Activated CD4-positive, alpha-beta T cell treated with anti-CD3 and anti-CD28 coated beads, Interleukin-2, amount 50 U/mL, for 48 hours (primary cell): ENCODE data around the gene UBXN10.

Experiments used
- DNase-seq, 2 experiments: peaks; one replicate each; pipeline ENCODE4 v3.0.0-alpha.2; 2020

UBXN10 gene, protein sequence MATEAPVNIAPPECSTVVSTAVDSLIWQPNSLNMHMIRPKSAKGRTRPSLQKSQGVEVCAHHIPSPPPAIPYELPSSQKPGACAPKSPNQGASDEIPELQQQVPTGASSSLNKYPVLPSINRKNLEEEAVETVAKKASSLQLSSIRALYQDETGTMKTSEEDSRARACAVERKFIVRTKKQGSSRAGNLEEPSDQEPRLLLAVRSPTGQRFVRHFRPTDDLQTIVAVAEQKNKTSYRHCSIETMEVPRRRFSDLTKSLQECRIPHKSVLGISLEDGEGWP

DNA sequence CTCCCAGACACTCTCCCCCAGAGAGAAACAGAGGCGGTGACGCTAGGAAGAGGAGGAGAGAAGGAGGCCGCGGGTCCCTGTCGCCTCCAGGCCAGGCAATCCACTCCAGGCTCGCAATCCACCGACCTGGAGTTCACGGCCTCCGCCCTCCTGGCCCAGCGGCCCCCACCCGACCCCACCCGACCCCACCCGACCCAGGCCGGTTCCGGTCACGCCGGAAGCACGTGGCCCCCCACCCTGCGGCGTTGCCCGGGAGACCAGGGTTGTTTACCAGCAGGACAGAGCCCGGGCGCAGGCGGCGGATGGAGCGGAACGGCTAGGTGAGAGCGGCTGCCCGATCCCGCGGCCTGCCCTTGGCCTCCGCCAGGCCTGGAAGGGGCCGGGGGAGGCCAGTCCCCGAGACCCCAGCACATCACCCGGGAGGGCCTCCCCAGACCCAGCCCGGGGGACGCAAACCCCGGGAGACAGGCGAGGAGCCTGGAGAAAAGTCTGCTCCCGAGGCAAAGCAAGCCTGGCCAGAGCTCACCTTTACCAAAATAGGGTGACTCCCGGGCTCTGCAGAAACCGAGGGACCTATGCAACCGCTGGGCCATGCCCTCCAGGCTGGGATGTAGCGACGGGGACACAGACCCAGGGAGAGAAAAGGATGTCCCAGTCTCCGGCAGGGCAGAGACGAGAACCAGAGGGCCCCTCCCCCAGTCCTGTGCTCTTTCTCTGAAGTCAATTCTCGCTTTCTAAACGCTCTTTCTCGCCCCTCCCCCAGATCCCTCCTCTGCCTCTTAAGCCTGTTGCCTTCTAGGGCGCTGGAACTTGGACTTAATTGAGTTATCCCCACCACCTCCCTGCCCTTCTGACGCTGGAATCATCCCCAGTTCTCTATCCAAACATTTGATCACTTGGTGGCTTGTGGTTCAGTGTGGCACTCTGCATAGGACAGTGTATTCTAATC, at the start of gene UBXN10, which contains the start of gene PLA2G2C:
Gene UBXN10 (plus strand): TSS at position 263 of the 949 bp plus-strand sequence. CDS start 4,466 bp downstream, outside the sequence.
Gene PLA2G2C (minus strand): TSS at position 685 of the 949 bp plus-strand sequence. CDS start 9,155 bp downstream, outside the sequence.
- peak; percentile 77 to 86 for DNase-seq

DNA sequence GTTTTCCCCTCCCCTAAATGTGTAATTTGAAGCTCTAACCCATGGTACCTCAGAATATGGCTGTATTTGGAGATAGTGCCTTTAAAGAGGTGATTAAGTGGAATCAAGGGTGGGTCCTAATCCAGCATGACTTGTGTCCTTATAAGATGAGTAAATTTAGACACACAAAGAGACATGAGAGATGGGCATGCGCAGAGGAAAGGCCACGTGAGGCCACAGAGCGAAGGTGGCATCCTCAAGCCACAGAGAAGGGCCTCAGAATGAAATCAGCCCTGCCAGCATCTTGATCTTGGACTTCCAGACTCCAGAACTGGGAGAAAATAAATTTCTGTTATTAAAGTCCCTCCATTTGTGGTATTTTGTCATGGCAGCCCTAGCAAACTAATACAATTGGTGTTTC, 49.6 kb upstream of the UBXN10 start:
- DNase-seq, result no peak

DNA sequence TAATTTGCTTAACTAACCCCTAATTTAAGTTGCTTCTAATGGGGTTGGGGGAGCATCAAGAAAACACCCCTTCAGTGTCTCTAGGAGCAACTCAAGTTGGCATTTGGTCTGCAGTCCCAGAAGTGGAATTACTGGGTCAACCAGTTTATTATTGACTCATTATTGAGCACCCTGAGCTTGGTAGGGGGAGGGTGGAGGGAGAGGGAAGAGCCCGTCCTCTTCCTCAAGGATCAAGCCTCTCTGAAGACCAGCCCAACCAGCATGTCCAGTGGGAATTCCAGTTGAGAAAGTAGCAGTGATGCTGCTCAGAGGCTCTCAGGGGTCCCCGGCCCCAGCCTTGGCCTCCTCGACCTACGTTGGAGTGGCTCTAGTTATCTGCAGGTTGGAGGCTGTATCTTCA, 48.8 kb upstream of the UBXN10 start:
- DNase-seq, result no peak

DNA sequence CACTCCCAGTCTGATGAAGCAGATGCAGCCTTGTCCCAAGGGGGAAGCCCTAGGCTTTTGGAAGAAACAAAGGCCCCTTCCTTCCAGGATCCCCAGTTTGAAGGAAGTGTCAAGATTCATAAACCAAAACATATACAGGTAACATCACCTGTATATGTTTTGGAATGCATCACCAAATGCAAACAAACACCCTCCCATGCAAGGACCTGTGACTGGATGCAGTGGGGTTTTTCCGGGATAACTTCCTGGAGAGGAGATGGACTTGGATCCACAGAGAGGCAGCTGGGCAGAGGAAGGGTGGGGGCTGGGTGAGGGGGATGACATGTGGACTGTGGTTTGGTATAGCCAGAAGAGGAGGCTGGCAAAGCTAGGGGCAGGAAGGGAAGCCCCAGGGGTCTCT, 48.3 kb upstream of the UBXN10 start:
- DNase-seq, result no peak

DNA sequence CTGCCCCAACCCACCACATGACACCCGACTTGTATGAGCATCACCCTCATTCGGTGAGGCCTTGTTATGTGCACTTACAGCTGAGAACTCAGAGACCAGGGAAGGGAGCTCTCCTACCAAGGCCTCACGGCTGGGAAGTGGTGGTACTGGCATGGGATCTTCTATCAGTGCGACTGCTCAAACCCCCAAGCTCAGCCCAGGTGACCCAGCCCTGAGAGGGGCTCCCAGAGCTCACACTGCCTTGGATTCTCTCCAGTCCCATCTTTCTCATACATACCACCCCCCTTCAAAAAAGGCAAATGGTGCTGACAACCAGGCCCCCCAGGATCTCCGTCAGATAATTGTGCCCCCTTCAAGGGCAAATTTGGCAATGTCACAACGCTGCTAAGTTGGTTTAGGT, 47.5 kb upstream of the UBXN10 start:
- no peak for DNase-seq

DNA sequence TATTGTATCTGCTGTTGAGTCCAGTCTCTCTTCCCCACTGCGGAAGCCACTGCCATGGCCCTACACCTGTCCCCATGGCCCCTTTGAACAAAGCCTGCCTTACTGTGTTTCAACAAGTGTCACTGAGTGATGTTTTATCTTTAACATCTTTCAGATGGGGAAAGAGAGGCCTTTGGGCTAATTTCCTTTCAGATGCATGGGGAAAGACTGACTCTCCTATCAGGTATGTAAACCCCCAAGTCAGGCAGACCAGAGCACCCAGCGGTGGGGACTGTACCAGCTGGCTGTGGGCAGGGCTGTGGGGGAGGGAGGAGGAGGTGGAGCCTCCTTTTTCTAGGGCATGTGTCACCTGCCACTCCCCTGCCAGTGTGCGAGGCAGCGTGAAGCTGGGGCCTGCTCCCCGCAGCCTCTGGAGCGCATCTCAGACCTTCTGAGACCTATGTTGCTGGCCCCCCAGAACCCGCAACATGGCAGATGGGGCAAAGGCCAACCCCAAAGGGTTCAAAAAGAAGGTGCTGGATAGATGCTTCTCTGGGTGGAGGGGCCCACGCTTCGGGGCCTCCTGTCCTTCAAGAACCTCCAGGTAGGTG, 46.8 kb upstream of the UBXN10 start, which contains the start of gene PLA2G2F:
Gene PLA2G2F (plus strand): TSS at position 363 of the 590 bp plus-strand sequence. CDS start 105 bp downstream, at position 468.
- no peak for DNase-seq

DNA sequence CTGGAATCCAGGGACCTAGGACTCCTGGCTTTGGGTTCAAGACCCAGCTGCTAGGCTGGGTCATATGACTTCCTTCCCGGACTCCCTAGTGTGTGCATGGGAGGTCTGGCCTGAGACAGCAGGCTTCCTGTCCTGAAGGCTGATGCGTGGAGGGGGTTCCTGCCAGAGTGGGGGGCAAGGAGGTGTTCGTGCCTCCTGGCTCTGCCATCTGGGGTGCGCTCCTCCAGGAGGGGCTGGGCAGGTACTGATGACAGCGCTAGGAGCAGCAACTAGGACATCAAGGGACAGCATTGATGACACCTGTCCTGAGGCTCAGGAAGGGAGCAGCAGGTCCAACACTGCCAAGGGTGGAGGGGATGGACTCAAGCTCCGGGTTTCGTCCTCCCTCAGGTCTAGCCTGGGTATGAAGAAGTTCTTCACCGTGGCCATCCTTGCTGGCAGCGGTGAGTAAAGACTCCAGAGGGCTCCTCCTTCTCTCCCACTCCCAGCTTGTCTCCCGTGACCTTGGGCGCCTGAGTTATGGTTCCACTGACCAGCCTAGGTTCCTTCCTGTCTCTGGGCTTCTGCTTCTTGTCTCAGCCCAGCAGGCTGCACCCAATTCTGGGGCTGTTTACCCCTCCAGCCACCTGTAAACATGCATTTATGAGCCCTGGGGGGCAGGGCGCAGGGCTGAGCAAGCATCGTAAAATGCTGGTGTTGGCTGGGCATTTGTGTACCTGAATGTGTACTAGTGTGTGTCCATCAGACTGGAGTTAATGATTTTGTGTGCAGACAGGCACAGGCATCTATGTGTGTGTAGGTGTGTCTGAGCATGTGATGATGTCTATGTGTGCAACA, 45.9 kb upstream of the UBXN10 start:
- DNase-seq, result no peak

DNA sequence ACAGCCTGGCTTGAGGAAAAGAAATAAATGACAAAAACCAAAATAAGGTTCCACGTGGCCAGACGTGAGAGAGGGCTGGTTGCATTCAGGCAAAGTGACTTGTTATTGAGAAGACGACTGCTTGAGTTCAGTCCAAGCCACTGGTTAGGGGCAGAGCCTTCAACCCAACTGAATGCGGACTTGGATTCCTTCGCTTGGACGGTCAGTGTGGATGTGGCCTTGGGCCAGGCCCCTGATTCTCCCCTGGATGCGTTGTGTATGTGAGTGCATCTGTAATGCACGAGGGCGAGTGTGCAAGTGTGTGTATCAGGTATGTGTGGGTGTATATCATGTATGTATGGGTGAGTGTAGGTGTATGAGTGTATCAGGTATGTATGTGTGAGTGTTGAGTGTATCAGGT, 44.9 kb upstream of the UBXN10 start:
- DNase-seq, result no peak

DNA sequence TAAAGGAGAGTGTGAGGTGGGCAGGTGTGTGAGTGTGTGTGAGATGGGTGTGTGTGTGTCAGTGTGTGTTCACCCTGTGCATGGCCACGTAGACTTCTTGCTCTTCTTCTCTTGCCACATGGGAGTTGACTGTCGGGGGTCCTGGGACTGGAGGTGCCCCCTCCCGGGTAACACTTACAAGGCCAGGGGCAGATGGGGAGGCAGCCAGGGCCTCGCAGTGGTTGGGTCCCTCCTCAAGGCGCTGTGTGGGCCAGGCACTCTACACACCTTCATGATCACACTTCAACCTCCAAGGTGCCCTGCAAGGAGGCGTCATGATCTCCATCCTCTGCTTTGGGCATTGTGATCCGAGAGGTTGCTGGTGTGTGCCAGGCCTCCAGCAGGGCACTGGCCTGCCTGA, 44.4 kb upstream of the UBXN10 start:
- DNase-seq, result no peak

DNA sequence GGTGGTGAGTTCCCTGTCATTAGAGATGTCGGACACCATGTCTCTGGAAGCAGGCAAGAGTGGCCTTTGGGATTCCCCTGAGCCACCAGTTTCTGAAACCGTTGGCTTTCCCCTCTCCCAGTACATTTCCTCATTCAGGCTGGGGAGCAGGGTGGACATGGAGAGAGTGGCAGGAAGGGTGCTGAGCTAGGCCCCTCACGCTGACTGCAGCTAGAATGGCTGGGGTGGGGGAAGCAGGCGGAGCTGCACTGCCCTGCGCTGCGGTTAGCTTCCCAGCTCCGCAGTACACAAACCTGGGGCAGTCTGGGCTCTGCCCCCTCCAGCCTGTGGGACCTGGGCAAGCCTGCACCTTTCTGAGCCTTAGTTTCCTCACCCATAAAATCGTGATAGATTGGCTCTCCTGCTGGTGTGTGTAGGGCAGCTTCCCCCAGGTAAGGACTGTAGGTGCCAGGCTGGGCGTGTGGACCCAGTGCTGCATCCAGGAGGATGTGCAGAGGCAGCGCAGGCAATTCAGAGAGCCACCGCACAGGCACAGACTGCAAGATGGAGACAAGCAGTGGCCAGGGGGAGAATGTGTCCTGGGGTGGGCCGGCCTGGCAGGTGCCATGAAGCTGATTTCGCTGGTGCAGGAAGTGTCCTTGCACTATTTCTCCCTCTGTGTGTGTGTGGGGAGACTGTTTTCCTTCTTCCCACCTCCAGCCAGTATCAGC, 43.7 kb upstream of the UBXN10 start:
- DNase-seq, result no peak

DNA sequence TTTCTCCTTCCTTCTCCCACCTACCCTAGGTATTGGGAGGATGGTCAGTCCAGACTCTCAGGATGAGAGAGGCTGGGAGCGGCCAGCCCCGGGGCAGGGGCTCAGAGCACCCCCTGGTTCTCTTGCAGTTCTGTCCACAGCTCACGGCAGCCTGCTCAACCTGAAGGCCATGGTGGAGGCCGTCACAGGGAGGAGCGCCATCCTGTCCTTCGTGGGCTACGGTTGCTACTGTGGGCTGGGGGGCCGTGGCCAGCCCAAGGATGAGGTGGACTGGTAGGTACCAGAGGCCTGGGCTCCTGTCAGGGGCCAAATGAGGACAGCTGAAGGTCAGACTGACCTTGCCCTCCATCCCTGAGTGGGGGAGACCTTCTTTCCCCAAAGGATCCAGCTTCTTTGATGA, 42.6 kb upstream of the UBXN10 start:
- no peak for DNase-seq

DNA sequence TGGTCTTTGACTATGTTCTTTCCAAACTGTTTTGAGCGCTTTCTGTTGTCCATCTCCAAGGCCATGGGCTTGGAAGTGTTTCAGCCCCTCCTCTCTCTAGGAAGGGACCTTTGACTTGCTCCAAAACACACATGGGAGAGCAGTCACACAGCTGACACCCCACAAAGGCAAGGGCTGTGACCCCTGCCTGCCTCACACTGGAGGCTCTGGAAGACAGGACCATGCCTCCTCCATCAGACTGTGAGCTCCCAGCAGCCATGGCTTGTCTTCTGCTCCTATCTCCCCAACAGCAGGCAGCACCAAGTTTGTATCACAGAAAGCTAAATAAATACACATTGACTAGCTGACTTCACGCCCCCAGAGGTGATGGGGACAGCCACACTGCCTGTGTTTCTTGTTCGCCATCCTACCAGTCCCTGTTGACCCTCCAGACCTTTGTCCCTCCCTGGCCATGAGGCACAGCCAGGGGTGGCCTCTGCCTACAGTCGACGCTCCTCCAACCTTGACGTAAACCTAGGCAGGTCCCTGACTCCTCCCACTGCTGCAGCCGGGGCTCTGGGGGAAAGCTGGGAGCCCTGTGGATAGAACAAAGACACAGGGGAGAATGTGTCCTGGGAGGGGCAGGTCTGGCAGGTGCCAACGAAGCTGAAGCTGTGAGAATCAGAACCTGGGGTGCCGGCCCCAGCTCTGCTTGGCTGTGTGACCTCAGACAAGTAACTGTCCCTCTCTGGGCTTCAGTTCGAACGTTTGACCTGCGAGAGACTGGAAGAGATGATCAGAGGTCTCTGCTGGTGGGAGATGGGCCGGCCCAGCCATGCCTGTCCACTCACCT, 41.9 kb upstream of the UBXN10 start:
- no peak for DNase-seq

DNA sequence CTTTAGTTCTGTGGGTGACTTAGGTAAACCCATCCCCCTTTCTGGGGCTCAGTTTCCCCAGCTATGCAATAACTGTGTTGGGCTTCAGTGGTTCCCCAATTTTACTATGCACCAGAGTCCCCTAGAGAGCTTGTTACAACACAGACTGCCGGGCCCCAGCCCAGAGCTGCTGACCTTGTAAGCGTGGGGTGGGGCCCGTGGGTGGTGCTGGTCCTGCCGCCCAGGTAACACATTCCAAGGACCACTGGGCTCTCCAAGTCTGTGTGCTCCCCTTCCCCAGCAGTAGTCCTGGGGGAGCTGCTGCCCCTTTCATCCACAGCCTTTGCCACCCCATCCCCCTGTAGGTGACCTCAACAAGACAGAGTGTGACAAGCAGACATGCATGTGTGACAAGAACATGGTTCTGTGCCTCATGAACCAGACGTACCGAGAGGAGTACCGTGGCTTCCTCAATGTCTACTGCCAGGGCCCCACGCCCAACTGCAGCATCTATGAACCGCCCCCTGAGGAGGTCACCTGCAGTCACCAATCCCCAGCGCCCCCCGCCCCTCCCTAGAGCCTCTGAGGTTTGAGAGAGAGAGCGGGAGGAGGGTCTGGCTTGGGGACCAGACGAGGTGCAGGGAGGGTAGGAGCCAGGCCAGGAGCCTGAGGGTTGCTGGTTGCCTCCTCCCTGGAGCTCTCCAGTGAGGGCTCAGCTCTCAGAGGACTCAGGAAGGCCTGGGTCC, 37.9 kb upstream of the UBXN10 start:
- DNase-seq, result no peak

DNA sequence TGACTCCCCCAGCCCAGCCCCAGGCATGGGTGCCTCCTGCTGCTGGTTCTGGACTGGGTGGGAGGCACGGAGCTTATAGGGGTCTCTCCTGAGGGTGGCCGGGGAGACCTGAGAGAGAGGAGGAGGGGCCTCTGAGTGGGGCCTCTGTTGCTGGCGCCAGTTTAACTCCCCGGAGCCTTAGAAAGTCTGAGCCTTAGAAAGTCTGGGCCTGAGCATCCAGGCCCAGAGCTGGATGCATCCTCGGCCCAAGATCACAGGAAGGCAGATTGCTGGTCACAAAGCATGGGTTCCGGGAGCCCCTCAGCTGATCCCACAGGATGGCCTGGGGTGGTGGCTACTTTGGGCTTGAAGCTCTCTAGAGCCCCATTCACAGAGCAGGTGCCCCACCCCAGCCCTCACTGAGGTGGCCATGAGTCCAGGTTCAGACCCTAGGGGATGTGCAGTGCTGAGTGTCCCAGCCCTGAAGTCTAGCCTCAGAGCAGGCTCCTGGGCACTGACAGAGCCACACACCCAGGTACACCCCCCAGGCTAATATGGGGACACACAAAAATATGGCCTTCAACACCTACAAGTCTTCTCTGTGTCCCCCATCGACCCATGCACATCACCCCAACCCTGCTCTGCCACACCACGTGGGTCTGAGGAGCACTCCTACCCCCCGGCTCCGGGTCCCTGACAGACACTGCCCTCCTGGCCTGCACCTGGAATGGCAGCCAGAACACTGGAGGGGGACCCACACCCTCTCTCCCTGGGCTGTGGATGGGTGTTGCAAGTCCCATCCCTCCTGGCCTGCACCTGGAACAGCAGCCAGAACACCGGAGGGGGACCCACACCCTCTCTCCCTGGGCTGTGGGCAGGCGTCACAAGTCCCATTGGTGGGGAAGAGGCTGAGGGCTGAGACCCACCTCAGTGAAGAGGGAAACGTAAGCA, 37.1 kb upstream of the UBXN10 start:
- DNase-seq, result no peak

DNA sequence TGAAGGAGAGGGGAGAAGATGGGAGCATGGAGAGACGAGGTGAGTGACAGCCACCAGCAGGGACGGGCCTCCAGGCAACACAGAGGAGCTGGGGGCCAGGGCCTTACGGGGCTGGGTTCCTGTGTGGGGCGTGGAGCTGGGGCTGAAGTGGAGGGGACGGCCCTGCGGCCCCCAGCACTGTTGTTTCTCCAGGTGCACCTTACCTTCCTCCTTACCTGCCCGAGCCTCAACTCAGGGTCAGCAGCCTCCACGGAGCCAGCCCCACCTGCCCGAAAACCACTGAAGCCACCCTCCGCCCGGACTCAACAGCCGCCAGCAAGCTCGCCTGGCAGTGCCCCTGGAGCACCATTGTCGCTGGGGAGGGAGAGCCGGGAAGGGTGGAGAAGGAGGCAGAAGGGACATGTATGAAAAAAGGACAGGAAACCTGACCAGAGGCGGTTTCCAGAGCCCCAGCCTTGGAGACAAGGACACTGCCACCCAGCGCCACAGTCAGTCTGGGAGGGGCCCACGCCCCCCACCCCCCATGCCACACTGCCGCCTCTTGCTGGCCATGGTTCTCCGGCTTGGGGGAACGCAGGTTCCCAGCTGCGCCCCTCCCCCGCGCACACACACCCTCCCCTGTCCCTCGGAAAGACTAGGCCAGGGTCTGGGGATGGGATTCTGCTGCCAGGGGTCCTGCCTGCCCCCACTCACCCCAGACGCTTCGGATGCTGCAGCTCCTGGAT, 36.1 kb upstream of the UBXN10 start:
- no peak for DNase-seq

DNA sequence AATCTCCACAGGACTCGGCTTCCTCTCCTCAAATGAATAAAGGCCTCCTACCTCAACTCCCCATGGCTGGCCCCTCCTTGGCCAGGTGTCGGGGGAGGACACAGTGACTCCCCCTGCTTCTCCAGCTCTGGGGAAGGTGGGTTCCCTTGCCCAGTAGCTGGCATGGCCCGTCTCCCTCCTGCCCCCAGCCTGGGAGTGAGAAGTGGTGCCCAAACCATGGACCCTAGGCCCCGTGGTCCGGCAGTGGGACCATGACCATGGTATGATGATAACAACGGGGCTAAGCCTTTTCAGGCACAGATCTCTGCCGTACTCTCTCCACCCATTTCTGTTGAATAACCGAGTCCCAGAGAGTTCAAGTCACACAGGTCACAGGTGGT, 35.6 kb upstream of the UBXN10 start:
- no peak for DNase-seq

DNA sequence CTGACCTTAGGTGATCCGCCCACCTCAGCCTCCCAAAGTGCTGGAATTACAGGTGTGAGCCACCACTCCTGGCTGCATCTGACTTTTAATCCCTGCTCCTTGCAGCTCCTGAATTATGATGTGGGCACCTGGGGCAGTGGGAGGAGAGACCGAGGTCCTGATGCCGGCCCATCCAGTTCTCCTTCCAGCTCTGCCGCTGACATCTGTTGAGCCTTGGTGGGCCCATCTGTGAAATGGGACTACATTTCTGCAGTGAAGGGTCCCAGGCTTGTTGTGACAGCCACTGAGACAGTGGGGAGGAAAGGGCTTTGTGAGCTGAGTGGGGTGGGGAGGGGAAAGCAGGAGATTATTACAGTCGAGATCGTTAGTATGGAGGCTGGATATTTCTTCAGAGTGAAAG, 34.9 kb upstream of the UBXN10 start:
- no peak for DNase-seq

DNA sequence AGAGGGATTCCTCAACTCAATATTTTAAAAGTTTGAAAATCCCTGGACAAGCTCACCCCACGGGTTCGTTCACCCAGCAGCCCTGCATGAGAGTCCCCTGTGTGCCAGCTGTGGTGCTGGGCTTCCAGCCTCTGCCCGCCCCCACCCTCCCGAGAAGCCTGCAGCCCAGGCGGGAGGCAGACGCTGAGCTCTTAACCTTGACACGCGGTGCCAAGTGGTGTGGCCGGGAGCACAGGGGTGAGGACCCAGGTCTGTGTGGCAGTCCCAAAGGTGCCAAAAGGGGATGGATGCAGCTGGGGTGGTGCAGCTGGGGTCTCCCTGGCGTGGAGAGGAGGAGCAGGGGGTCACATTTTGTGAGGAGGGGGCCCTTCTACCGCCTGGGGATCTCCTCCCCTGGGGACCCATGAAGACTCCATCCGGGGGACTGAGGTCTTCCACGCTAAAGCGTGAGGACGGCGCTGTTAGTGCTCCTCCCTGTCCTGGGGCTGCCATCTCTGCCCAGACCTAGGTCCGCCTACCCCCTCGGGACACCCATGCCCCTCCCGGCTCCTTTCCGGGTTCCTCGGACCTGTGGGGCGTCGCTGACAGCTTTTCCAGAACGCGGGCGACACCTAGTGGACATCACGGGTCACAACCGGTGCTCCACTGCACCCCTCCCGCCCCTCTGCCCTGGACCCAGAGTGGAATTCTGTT, 33.8 kb upstream of the UBXN10 start:
- peak; percentile 79 to 85 for DNase-seq
